ENCODE measurements around the gene MYH6.

The MYH6 gene

GRCh38 chr14:23346693-23347405 is 61.2 kb downstream of the MYH6 start:
- TF ChIP-seq CTCF (conservative IDR thresholded peaks at IDR 0.05; ENCODE audit: control insufficient read depth, insufficient read depth, low read depth, low read length) = no peak
- DNase-seq (ENCODE audit: low read depth) = no peak
- no peak overlapping the region for H3K4me3 ChIP-seq (ENCODE audit: control insufficient read depth, low read depth, low read length)

GRCh38 chr14:23345987-23346692 is 61.9 kb downstream of the MYH6 start:
- H3K4me3 ChIP-seq (ENCODE audit: control insufficient read depth, low read depth, low read length) = no peak overlapping the region
- DNase-seq (ENCODE audit: low read depth) = no peak
- TF ChIP-seq CTCF (conservative IDR thresholded peaks at IDR 0.05; ENCODE audit: control insufficient read depth, insufficient read depth, low read depth, low read length) = no peak

GRCh38 chr14:23344481-23344880 is 63.6 kb downstream of the MYH6 start:
- no peak for DNase-seq (ENCODE audit: low read depth)
- no peak overlapping the region for H3K4me3 ChIP-seq (ENCODE audit: control insufficient read depth, low read depth, low read length)
- no peak for TF ChIP-seq CTCF (conservative IDR thresholded peaks at IDR 0.05; ENCODE audit: control insufficient read depth, insufficient read depth, low read depth, low read length)

- H3K4me3 ChIP-seq (ENCODE audit: control insufficient read depth, low read depth, low read length) = no peak overlapping the region
- no peak for DNase-seq (ENCODE audit: low read depth)
- TF ChIP-seq CTCF (conservative IDR thresholded peaks at IDR 0.05; ENCODE audit: control insufficient read depth, insufficient read depth, low read depth, low read length) = no peak
These were observed 68.4 kb downstream of the MYH6 start for GRCh38 chr14:23339506-23340268.

- no peak overlapping the region for H3K4me3 ChIP-seq (ENCODE audit: control insufficient read depth, low read depth, low read length)
- DNase-seq (ENCODE audit: low read depth) = no peak
- TF ChIP-seq CTCF (conservative IDR thresholded peaks at IDR 0.05; ENCODE audit: control insufficient read depth, insufficient read depth, low read depth, low read length) = no peak
These were observed 72.5 kb downstream of the MYH6 start for GRCh38 chr14:23335623-23336022.

Data from fibroblast of mammary gland (primary cell).